Measurements from ENCODE around the gene KCNAB1.

The KCNAB1 gene

GRCh38 chr3:156330415-156330814, 210.0 kb downstream of the KCNAB1 start:
- Histone ChIP-seq H3K4me3 (ENCODE audit: insufficient read depth, low read depth, low read length) (no peak overlapping the region), H3K27ac (ENCODE audit: insufficient read depth, low read depth, low read length, poor library complexity, severe bottlenecking) (no peak overlapping the region), H3K4me1 (ENCODE audit: control insufficient read depth, insufficient read depth, low read length) (no peaks in the 10 kb centered on the region), H3K9me3 (ENCODE audit: control insufficient read depth, low read length) (no peaks in the 10 kb centered on the region), H3K27me3 (ENCODE audit: control insufficient read depth, insufficient read depth, low read length, poor library complexity, severe bottlenecking) (no peaks in the 10 kb centered on the region), H3K36me3 (ENCODE audit: control insufficient read depth, insufficient read depth, low read length) (no peaks in the 10 kb centered on the region)
- WGBS, 2 experiments, result 78% methylated on average over 2 of the region's 2 CpGs

GRCh38 chr3:156332304-156332703, 211.9 kb downstream of the KCNAB1 start:
- Histone ChIP-seq H3K9me3 (ENCODE audit: control insufficient read depth, low read length) (no peaks in the 10 kb centered on the region), H3K36me3 (ENCODE audit: control insufficient read depth, insufficient read depth, low read length) (no peaks in the 10 kb centered on the region), H3K27ac (ENCODE audit: insufficient read depth, low read depth, low read length, poor library complexity, severe bottlenecking) (no peak overlapping the region), H3K27me3 (ENCODE audit: control insufficient read depth, insufficient read depth, low read length, poor library complexity, severe bottlenecking) (no peaks in the 10 kb centered on the region), H3K4me1 (ENCODE audit: control insufficient read depth, insufficient read depth, low read length) (no peaks in the 10 kb centered on the region), H3K4me3 (ENCODE audit: insufficient read depth, low read depth, low read length) (no peak overlapping the region)
- WGBS, 2 experiments, result 86 to 96% methylated on average over 2 to 3 of the region's 3 CpGs

DNA sequence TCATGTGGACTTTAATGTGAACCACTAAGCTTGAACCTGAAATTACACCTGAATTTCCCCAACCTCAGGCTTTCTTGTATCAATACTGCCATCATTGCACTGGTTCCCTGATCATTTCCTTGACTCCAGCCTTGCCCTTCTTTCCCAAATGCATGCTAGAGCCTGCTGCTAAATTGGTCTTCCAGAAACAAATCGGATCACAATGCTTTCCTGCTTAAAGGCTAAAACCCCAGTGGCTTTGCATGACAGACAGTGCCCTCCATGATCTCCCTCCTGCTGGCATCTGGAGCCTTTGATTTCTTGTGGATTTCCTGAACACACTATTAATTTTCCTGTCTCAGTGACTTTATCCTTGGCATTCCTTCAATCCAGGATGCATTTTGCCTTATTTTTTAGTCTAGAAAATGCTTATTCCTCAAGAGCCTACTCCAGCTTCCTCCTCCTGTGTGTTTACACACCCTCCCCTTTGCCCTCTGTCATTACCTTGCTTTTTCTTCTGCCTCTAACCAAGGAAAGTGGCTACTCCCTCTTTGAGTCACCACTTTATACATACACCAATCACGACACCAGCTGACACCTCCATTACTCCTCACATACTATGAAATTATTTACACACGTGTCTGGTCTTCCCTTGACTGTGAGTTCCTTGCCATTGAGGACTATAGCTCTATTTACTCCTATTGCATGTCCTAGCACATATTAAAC, 214.6 kb downstream of the KCNAB1 start:
- Histone ChIP-seq H3K27me3 (ENCODE audit: control insufficient read depth, insufficient read depth, low read length, poor library complexity, severe bottlenecking) (no peaks in the 10 kb centered on the region), H3K4me1 (ENCODE audit: control insufficient read depth, insufficient read depth, low read length) (no peaks in the 10 kb centered on the region), H3K27ac (ENCODE audit: insufficient read depth, low read depth, low read length, poor library complexity, severe bottlenecking) (no peak overlapping the region), H3K4me3 (ENCODE audit: insufficient read depth, low read depth, low read length) (no peak overlapping the region), H3K36me3 (ENCODE audit: control insufficient read depth, insufficient read depth, low read length) (no peaks in the 10 kb centered on the region), H3K9me3 (ENCODE audit: control insufficient read depth, low read length) (no peaks in the 10 kb centered on the region)
- WGBS, 2 experiments, result 52 to 60% methylated on average over 3 of the region's 3 CpGs

DNA sequence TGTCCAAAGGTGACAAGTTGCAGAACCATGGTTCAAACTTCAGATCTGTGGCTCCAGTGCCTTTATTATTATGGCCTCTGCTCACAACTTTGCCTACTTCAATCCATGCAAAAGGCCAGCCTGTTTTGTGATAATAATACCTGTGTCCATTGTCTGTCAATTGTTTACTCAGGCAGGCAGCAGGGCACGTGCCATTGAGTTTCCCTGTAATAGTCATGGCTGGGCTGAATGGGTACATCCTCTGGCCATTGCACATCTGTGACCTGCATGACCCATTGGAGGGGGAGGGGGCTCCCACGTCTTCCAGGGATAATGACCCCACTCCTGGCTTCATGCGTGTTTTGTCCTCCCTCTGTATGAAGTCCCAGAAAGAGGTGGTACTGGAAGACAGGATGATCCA, 219.1 kb downstream of the KCNAB1 start:
- no peaks in the 10 kb centered on the region for H3K27me3 ChIP-seq (ENCODE audit: control insufficient read depth, insufficient read depth, low read length, poor library complexity, severe bottlenecking)
- H3K27ac ChIP-seq (ENCODE audit: insufficient read depth, low read depth, low read length, poor library complexity, severe bottlenecking), result no peak overlapping the region
- peaks cover 6% of the 10 kb centered on the region for H3K4me1 ChIP-seq (ENCODE audit: control insufficient read depth, insufficient read depth, low read length)
- 81 to 92% methylated on average over 3 of the region's 3 CpGs for WGBS, 2 experiments
- H3K9me3 ChIP-seq (ENCODE audit: control insufficient read depth, low read length), result no peaks in the 10 kb centered on the region
- no peak overlapping the region for H3K4me3 ChIP-seq (ENCODE audit: insufficient read depth, low read depth, low read length)
- H3K36me3 ChIP-seq (ENCODE audit: control insufficient read depth, insufficient read depth, low read length), result no peaks in the 10 kb centered on the region

GRCh38 chr3:156341332-156341731, 221.0 kb downstream of the KCNAB1 start:
- Histone ChIP-seq H3K36me3 (ENCODE audit: control insufficient read depth, insufficient read depth, low read length) (no peaks in the 10 kb centered on the region), H3K27me3 (ENCODE audit: control insufficient read depth, insufficient read depth, low read length, poor library complexity, severe bottlenecking) (no peaks in the 10 kb centered on the region), H3K27ac (ENCODE audit: insufficient read depth, low read depth, low read length, poor library complexity, severe bottlenecking) (no peak overlapping the region), H3K4me3 (ENCODE audit: insufficient read depth, low read depth, low read length) (no peak overlapping the region), H3K4me1 (ENCODE audit: control insufficient read depth, insufficient read depth, low read length) (peaks cover 6% of the 10 kb centered on the region), H3K9me3 (ENCODE audit: control insufficient read depth, low read length) (no peaks in the 10 kb centered on the region)
- WGBS, 2 experiments, result 59 to 81% methylated on average over 2 of the region's 2 CpGs

DNA sequence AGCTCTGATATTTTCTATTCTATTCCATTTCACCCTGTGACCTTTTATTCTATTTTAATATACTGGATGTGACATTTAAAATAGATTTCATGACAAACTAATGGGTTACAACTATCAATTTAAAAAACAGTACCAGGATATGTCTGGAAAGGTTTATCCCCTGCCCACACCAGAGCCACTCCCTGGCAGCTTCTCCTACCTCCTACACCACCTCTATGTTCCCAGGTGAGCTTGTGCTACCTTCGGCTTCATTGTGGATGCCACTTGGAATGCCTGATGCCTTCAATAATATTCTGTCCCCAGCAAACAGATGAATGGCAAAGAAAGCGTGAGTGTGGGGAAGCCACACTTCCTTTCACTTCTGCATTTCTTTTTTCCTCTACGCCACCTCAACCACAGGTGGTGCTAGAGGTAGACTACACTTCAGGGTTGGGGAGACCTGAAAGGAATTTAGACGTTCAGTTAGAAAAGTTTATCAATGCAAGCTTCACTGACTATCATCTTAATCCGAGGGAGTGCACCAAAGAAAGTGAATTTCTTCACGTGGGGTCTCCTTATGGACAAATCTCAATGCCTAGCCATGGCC, 221.5 kb downstream of the KCNAB1 start:
- Histone ChIP-seq H3K9me3 (ENCODE audit: control insufficient read depth, low read length) (no peaks in the 10 kb centered on the region), H3K4me3 (ENCODE audit: insufficient read depth, low read depth, low read length) (no peak overlapping the region), H3K27me3 (ENCODE audit: control insufficient read depth, insufficient read depth, low read length, poor library complexity, severe bottlenecking) (no peaks in the 10 kb centered on the region), H3K4me1 (ENCODE audit: control insufficient read depth, insufficient read depth, low read length) (peaks cover 6% of the 10 kb centered on the region), H3K36me3 (ENCODE audit: control insufficient read depth, insufficient read depth, low read length) (no peaks in the 10 kb centered on the region), H3K27ac (ENCODE audit: insufficient read depth, low read depth, low read length, poor library complexity, severe bottlenecking) (no peak overlapping the region)
- 93 to 94% methylated on average over 6 of the region's 6 CpGs for WGBS, 2 experiments

- H3K4me1 ChIP-seq (ENCODE audit: control insufficient read depth, insufficient read depth, low read length), result peaks cover 6% of the 10 kb centered on the region
- H3K27me3 ChIP-seq (ENCODE audit: control insufficient read depth, insufficient read depth, low read length, poor library complexity, severe bottlenecking), result no peaks in the 10 kb centered on the region
- no peaks in the 10 kb centered on the region for H3K9me3 ChIP-seq (ENCODE audit: control insufficient read depth, low read length)
- WGBS, 2 experiments, result 77 to 83% methylated on average over 6 to 7 of the region's 7 CpGs
- no peaks in the 10 kb centered on the region for H3K36me3 ChIP-seq (ENCODE audit: control insufficient read depth, insufficient read depth, low read length)
- no peak overlapping the region for H3K27ac ChIP-seq (ENCODE audit: insufficient read depth, low read depth, low read length, poor library complexity, severe bottlenecking)
- no peak overlapping the region for H3K4me3 ChIP-seq (ENCODE audit: insufficient read depth, low read depth, low read length)
Observed at GRCh38 chr3:156344215-156344614, 223.8 kb downstream of the KCNAB1 start.

DNA sequence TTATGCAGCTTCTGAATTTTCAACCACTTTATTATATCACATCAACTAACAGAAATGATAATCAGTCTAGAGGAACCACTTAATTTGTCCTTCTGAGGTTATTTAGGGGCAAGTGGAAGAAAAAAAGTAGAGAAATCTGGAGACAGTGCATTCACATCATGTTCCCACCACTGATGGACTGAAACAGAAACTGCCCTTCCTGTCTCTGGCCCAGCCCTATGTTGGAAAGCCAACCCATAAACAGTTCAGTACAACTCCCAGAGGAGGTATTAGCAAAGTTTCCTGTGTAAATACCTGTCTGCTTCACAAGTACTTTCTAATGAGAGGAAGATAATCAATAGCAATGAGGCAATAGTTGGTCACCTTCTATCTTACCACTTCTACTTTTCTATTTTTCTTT, 228.7 kb downstream of the KCNAB1 start:
- Histone ChIP-seq H3K4me3 (ENCODE audit: insufficient read depth, low read depth, low read length) (no peak overlapping the region), H3K27ac (ENCODE audit: insufficient read depth, low read depth, low read length, poor library complexity, severe bottlenecking) (no peak overlapping the region), H3K9me3 (ENCODE audit: control insufficient read depth, low read length) (no peaks in the 10 kb centered on the region), H3K36me3 (ENCODE audit: control insufficient read depth, insufficient read depth, low read length) (no peaks in the 10 kb centered on the region), H3K27me3 (ENCODE audit: control insufficient read depth, insufficient read depth, low read length, poor library complexity, severe bottlenecking) (no peaks in the 10 kb centered on the region), H3K4me1 (ENCODE audit: control insufficient read depth, insufficient read depth, low read length) (peaks cover 2% of the 10 kb centered on the region)

- no peaks in the 10 kb centered on the region for H3K9me3 ChIP-seq (ENCODE audit: control insufficient read depth, low read length)
Observed at GRCh38 chr3:156349978-156350377, 229.6 kb downstream of the KCNAB1 start.

GRCh38 chr3:156350781-156351180, 230.4 kb downstream of the KCNAB1 start:
- no peaks in the 10 kb centered on the region for H3K9me3 ChIP-seq (ENCODE audit: control insufficient read depth, low read length)
- H3K36me3 ChIP-seq (ENCODE audit: control insufficient read depth, insufficient read depth, low read length), result no peaks in the 10 kb centered on the region
- no peaks in the 10 kb centered on the region for H3K27me3 ChIP-seq (ENCODE audit: control insufficient read depth, insufficient read depth, low read length, poor library complexity, severe bottlenecking)
- H3K4me3 ChIP-seq (ENCODE audit: insufficient read depth, low read depth, low read length), result no peak overlapping the region
- H3K27ac ChIP-seq (ENCODE audit: insufficient read depth, low read depth, low read length, poor library complexity, severe bottlenecking), result no peak overlapping the region
- no peaks in the 10 kb centered on the region for H3K4me1 ChIP-seq (ENCODE audit: control insufficient read depth, insufficient read depth, low read length)
- WGBS, 2 experiments, result 92 to 93% methylated on average over 4 of the region's 4 CpGs

More at GRCh38 chr3:156349978-156350377, 229.6 kb downstream of the KCNAB1 start:
- Histone ChIP-seq H3K36me3 (ENCODE audit: control insufficient read depth, insufficient read depth, low read length) (no peaks in the 10 kb centered on the region), H3K4me3 (ENCODE audit: insufficient read depth, low read depth, low read length) (no peak overlapping the region), H3K27me3 (ENCODE audit: control insufficient read depth, insufficient read depth, low read length, poor library complexity, severe bottlenecking) (no peaks in the 10 kb centered on the region), H3K27ac (ENCODE audit: insufficient read depth, low read depth, low read length, poor library complexity, severe bottlenecking) (no peak overlapping the region), H3K4me1 (ENCODE audit: control insufficient read depth, insufficient read depth, low read length) (no peaks in the 10 kb centered on the region)

All from ectodermal cell (in vitro differentiated cells).